GM18951 (cell line): ENCODE measurements around the gene CHST12.

Experiments
- POLR2A ChIP-seq: IDR thresholded peaks from 4 replicates; pipeline ENCODE4 v1.6.1; 2011; ENCODE audit warnings: mild to moderate bottlenecking; ENCODE audit not compliant: insufficient read length, insufficient read depth; ENCODE audit errors: extremely low read depth
- in situ Hi-C: fragments of 300-500 bp; cut with MboI; formaldehyde crosslinking; loops from one replicate; pipeline ENCODE4 v1.12.0; 2022; ENCODE audit warnings: low sequenced_read_pairs, mixed read lengths, inconsistent platforms; ENCODE audit not compliant: unreplicated experiment

CHST12 gene

DNA sequence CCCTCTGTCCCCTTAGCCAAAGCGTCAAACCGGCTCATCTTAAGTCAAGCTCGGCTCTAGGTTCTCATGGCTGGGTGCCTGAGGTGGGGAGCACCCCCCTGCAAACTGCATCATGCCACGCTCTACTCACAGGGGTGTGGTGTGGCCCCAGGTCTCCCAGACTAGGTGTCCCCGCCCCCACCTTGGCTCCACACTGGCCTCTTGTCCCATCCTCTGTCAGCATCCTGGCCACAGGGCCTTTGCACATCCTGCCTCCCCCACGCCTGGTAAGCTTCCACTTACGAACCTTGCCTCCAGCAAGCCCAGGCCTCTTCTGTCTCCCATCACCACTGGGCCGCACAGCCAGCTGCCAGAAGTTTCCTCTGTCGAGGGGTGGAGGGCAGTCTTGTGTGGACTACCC, 93.0 kb downstream of the CHST12 start:
- in situ Hi-C loops: no loop called here
- no peak for TF ChIP-seq POLR2A

DNA sequence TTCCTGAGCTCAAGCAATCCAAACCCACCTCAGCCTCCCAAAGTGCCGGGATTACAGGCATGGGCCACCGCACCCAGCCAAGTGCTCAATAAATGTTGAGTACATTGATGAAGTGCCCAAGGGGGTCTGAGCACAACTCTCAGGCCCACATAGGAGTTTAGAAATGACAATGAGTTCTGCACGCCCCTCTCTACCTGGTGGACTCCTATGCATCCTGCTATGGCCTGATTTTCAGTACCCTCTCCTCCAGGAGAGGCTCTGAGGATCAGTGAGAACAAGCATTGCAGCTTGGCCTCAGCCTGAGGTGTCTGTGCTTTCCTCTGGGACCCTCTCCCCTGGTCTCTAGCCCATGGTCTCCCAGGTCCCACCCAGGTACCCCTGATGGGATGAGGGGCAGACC, 93.7 kb downstream of the CHST12 start:
- in situ Hi-C loops: no loop called here
- no peak for TF ChIP-seq POLR2A

DNA sequence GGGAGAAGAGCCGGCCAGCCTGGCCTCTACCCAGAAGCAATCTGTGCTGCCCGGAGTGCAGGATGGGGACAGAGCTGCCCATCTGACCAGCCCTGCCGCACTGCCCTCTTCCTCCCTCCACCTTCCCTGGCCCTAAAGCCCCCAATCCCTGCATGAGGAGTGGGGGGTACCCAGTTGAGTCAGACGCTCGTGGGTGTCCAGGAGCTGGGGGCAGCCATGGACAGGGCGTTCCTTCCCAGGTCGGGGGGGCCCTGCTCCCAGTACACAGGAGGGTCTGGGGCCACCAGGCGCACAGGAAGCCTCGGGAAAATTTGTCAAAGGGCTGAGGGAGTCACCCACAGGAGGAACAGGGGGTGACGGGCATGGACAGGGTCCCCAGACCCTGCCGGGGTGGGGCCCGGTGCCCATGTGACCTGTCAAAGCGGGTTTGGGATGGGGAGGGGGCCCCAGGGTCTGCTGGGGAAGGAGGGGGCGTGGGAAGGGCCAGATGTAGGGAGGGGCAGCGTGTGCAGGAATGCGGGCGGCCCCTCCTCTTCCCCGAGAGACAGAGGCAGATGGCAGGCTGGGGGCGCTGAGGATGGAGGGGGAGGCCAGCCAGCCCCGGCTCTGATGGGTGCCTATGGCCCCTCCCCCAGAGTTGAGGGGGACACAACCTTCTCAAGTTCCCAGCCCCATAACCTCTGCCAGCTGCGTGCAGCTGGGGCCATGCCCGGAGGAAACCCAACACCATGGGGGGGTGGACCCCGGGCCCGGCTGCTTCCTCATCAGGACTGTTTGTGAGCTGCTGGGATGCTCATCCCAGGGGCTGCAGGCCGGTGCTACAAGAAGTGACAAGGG, 94.3 kb downstream of the CHST12 start:
- in situ Hi-C loops: no loop called here
- TF ChIP-seq POLR2A: no peak
